Measurements from ENCODE around the gene NFIL3.

The NFIL3 gene

GRCh38 chr9:91359734-91360470 is 63.7 kb downstream of the NFIL3 start:
- no peak for DNase-seq (ENCODE audit: low spot score)

GRCh38 chr9:91359083-91359482 is 64.5 kb downstream of the NFIL3 start:
- DNase-seq (ENCODE audit: low spot score), result no peak
